Hematopoietic multipotent progenitor cell (in vitro differentiated cells): ENCODE data around the gene PDLIM5. TPM values are rescaled to one million over a fixed set of nuclear protein-coding genes. Genes with fewer than 3 reads are reported as not detected.
"Not testable (repeated sequence)": the region's sequence is repeated elsewhere in the genome, so short reads cannot be mapped to it uniquely, and the experiment has no call there.

ENCODE experiments used
- DNase-seq, 3 donors: peaks; one replicate each; pipeline ENCODE4 v3.0.0-alpha.2; 2011 to 2015; ENCODE audit warnings: low read depth in 2 of 3, low spot score in 2 of 3
- total RNA-seq: library from RNA; depleted of rRNA; stranded (reverse); fragments of >200 nt; gene quantifications from one replicate; pipeline ENCODE4 v1.2.3, GENCODE V29; 2012

PDLIM5 gene
- total RNA-seq, 1 donor: 43.6 TPM

GRCh38 chr4:94459462-94460161 is 7.9 kb downstream of the PDLIM5 start:
- no peak for DNase-seq

GRCh38 chr4:94461506-94461905 is 9.8 kb downstream of the PDLIM5 start:
- DNase-seq: no peak

- no peak for DNase-seq
Measured at GRCh38 chr4:94462572-94462971, 10.8 kb downstream of the PDLIM5 start.

- no peak for DNase-seq
Measured at GRCh38 chr4:94463771-94464170, 12.0 kb downstream of the PDLIM5 start.

GRCh38 chr4:94466371-94466770 is 14.6 kb downstream of the PDLIM5 start:
- DNase-seq: no peak

GRCh38 chr4:94466923-94467322 is 15.2 kb downstream of the PDLIM5 start:
- DNase-seq: no peak

- DNase-seq: no peak
Measured at GRCh38 chr4:94468093-94468769, 16.5 kb downstream of the PDLIM5 start.

GRCh38 chr4:94469221-94469784 is 17.6 kb downstream of the PDLIM5 start:
- no peak for DNase-seq

GRCh38 chr4:94470132-94470531 is 18.4 kb downstream of the PDLIM5 start:
- DNase-seq: no peak

- not testable (repeated sequence) for DNase-seq
Measured at GRCh38 chr4:94470782-94471181, 19.0 kb downstream of the PDLIM5 start.

GRCh38 chr4:94472056-94472826 is 20.5 kb downstream of the PDLIM5 start:
- no peak for DNase-seq

- no peak for DNase-seq
Measured at GRCh38 chr4:94475050-94475449, 23.3 kb downstream of the PDLIM5 start.

GRCh38 chr4:94475794-94476193 is 24.1 kb downstream of the PDLIM5 start:
- no peak for DNase-seq

GRCh38 chr4:94477227-94477626 is 25.5 kb downstream of the PDLIM5 start:
- no peak for DNase-seq

- not testable (repeated sequence) for DNase-seq
Measured at GRCh38 chr4:94478805-94479204, 27.1 kb downstream of the PDLIM5 start.

- DNase-seq: no peak
Measured at GRCh38 chr4:94479358-94480141, 27.8 kb downstream of the PDLIM5 start.

GRCh38 chr4:94480362-94480951 is 28.7 kb downstream of the PDLIM5 start:
- DNase-seq: no peak

GRCh38 chr4:94483895-94484294 is 32.2 kb downstream of the PDLIM5 start:
- no peak for DNase-seq

- DNase-seq: no peak
Measured at GRCh38 chr4:94484818-94485217, 33.1 kb downstream of the PDLIM5 start.

- no peak for DNase-seq
Measured at GRCh38 chr4:94486372-94486801, 34.6 kb downstream of the PDLIM5 start.
